GM12878 (cell line): ENCODE measurements around the gene RIPOR1. TPM values are rescaled to one million over a fixed set of nuclear protein-coding genes. Genes with fewer than 3 reads are reported as not detected.
A peak's percentile ranks its signal among the peaks of the same experiment; 100 is the strongest.

Experiments used
- BACH1 ChIP-seq: fragments of 450-650 bp; IDR thresholded peaks from 2 replicates; pipeline ENCODE4 v1.6.1; 2017; ENCODE audit warnings: mild to moderate bottlenecking, borderline replicate concordance
- CBX5 ChIP-seq: sonication (generic); IDR thresholded peaks from 2 replicates; pipeline ENCODE4 v1.6.1; 2016; ENCODE audit warnings: low read depth, moderate library complexity, mild to moderate bottlenecking, inconsistent platforms
- CHD2 ChIP-seq: IDR thresholded peaks from 2 replicates; pipeline ENCODE4 v1.6.1; 2011; ENCODE audit warnings: low read depth, low read length, improper control_type of control experiment, borderline replicate concordance
- EED ChIP-seq: sonication (generic); IDR thresholded peaks from 2 replicates; pipeline ENCODE4 v1.6.1; 2016; ENCODE audit warnings: antibody characterized with exemption, low read depth
- ETV6 ChIP-seq, 2 experiments: fragments of 450-650 bp in 1 of 2; IDR thresholded peaks in 1 of 2; conservative IDR thresholded peaks in 1 of 2; 2 replicates each; pipeline ENCODE4 v1.6.1; 2014; ENCODE audit warnings: antibody characterized with exemption in 1 of 2, borderline replicate concordance in 1 of 2, low read depth in 1 of 2, mild to moderate bottlenecking in 1 of 2, moderate library complexity in 1 of 2
- FOXK2 ChIP-seq: fragments of 450-650 bp; IDR thresholded peaks from 2 replicates; pipeline ENCODE4 v1.6.1; 2017; ENCODE audit warnings: mild to moderate bottlenecking, moderate library complexity
- GATAD2B ChIP-seq: fragments of 450-650 bp; conservative IDR thresholded peaks from 2 replicates; pipeline ENCODE4 v1.6.1; 2017; ENCODE audit warnings: low read depth, mild to moderate bottlenecking, moderate library complexity
- HDAC6 ChIP-seq: fragments of 200-600 bp; sonication (generic); IDR thresholded peaks from one replicate; pipeline ENCODE4 v1.8.0; 2017; ENCODE audit warnings: antibody characterized with exemption; ENCODE audit not compliant: unreplicated experiment
- HDGF ChIP-seq: fragments of 450-650 bp; IDR thresholded peaks from 2 replicates; pipeline ENCODE4 v1.6.1; 2016; ENCODE audit warnings: antibody characterized with exemption
- JUNB ChIP-seq: IDR thresholded peaks from 2 replicates; pipeline ENCODE4 v1.6.1; 2016; ENCODE audit warnings: antibody characterized with exemption, mild to moderate bottlenecking
- JUND ChIP-seq: IDR thresholded peaks from 2 replicates; pipeline ENCODE4 v1.6.1; 2012; ENCODE audit warnings: low read depth, mild to moderate bottlenecking, low read length, improper control_type of control experiment, moderate library complexity
- KAT2A ChIP-seq: conservative IDR thresholded peaks from 2 replicates; pipeline ENCODE4 v1.6.1; 2011; ENCODE audit warnings: low read depth, low read length; ENCODE audit not compliant: control insufficient read depth
- PML ChIP-seq: IDR thresholded peaks from 2 replicates; pipeline ENCODE4 v1.6.1; 2012; ENCODE audit warnings: low read length, inconsistent platforms
- POLR2A ChIP-seq: IDR thresholded peaks from 2 replicates; pipeline ENCODE4 v1.6.1; 2011; ENCODE audit warnings: low read depth, mild to moderate bottlenecking, low read length
- RB1 ChIP-seq: fragments of 450-650 bp; formaldehyde crosslinking; IDR thresholded peaks from 2 replicates; pipeline ENCODE4 v1.6.1; 2017; ENCODE audit warnings: mild to moderate bottlenecking, borderline replicate concordance
- SMC3 ChIP-seq: IDR thresholded peaks from 2 replicates; pipeline ENCODE4 v1.6.1; 2011; ENCODE audit warnings: low read length, improper control_type of control experiment, borderline replicate concordance
- SP1 ChIP-seq: IDR thresholded peaks from one replicate; pipeline ENCODE4 v1.6.1; 2011; ENCODE audit warnings: low read depth, low read length
- TARDBP ChIP-seq: IDR thresholded peaks from 2 replicates; pipeline ENCODE4 v1.6.1; 2016; ENCODE audit warnings: borderline replicate concordance
- TCF3 ChIP-seq: IDR thresholded peaks from 2 replicates; pipeline ENCODE4 v1.6.1; 2012; ENCODE audit warnings: low read depth, mild to moderate bottlenecking, low read length, borderline replicate concordance; ENCODE audit not compliant: insufficient read depth
- polyA plus RNA-seq, 11 experiments: library from polyadenylated mRNA; depleted of rRNA in 4 of 11; unstranded in 6 of 11; stranded (reverse) in 5 of 11; fragments of >200 nt; fragmentation: Nextera tagmentation in 4 of 11; fragmentation: Illumina TruSeq in 1 of 11; extraction: Ambion mirVana in 4 of 11; extraction: Trizol in 1 of 11; gene quantifications; 1 replicate in 1 of 11; 2 replicates in 10 of 11; pipeline versions ENCODE4 v1.2.1 to v1.2.3, GENCODE V29; 2011 to 2016; ENCODE audit warnings: inconsistent platforms in 2 of 11, missing spikeins in 2 of 11, low read depth in 1 of 11
- total RNA-seq, 4 experiments: library from RNA; depleted of rRNA in 3 of 4; stranded (reverse); fragments of >200 nt in 3 of 4; fragmentation: Illumina TruSeq in 1 of 4; extraction: Trizol in 1 of 4; gene quantifications; 2 replicates each; pipeline versions ENCODE4 v1.2.1 to v1.2.3, GENCODE V29; 2013 to 2021
- TF ChIP-seq, protein P1 (sequence below): IDR thresholded peaks from 2 replicates; pipeline ENCODE4 v1.6.1; 2012; ENCODE audit warnings: improper control_type of control experiment, low read depth, low read length; ENCODE audit not compliant: insufficient replicate concordance
- TF ChIP-seq, protein P2 (sequence below): fragments of 450-650 bp; IDR thresholded peaks from 2 replicates; pipeline ENCODE4 v1.6.1; 2017; ENCODE audit warnings: mild to moderate bottlenecking, moderate library complexity

Gene RIPOR1
- total and polyA plus RNA-seq, 10 of the 15 experiments (the other 5 are each of a cell fraction or from before 2014, with no cell fraction given) = 0.13 to 28.5 (median 7.0) TPM

DNA sequence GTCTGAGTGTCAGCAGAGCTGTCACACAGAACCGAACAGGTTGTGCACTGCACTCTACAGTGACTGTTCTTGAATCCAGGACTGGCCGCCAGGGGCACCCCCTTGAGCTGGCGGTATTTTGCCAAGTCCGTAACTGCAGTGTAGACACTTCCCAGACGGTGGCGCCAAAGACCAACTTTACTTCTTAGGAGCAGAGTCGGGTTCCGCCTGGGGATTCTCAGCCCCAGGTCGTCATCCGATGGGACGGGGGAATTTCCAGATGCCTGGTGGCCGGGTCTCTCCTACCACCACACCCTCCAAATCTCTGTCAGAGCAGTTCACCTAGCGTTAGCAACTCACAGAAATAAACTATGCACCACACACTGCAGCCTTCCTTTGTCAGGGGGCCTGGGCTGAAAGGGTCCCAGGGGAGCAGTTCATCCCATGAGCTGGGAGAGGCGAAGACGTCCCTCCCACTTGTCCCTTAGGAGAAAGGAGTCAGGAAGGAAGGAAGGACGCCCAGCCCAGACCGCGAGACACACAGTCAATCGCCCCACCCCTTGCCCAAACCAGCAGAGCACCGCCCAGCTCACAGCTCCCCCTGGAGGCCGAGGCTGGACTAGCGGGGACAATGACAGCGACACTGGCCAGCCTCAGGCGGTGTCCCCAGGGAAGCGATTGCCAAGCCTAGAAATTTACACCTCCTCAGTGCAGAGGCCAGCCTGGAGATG is 7.4 kb upstream of the RIPOR1 start (continued):
- TF ChIP-seq JUND (no peak), HDGF (peak; percentile 57; the same call in 1 of the 2 replicates), PML (no peak), TCF3 (no peak), GATAD2B (peak; percentile 76), POLR2A (peak; percentile 56), JUNB (no peak), CBX5 (no peak), TARDBP (no peak), SMC3 (peak; percentile 77), SP1 (peak; percentile 74), BACH1 (0 out of 2 replicates have a peak, but pooled peaks have one; percentile 31), EED (peak; percentile 90), RB1 (0 out of 2 replicates have a peak, but pooled peaks have one; percentile 92), HDAC6 (no peak), ETV6 (conservative IDR thresholded peaks at IDR 0.05 in 1 of 2, IDR thresholded peaks at IDR 0.05 in 1 of 2; ENCODE audit: borderline replicate concordance in 1 of 2, low read depth in 1 of 2) (no peak), FOXK2 (no peak), CHD2 (peak; percentile 43; the same call in 1 of the 2 replicates), KAT2A (no peak)
- TF ChIP-seq, protein P1, sequence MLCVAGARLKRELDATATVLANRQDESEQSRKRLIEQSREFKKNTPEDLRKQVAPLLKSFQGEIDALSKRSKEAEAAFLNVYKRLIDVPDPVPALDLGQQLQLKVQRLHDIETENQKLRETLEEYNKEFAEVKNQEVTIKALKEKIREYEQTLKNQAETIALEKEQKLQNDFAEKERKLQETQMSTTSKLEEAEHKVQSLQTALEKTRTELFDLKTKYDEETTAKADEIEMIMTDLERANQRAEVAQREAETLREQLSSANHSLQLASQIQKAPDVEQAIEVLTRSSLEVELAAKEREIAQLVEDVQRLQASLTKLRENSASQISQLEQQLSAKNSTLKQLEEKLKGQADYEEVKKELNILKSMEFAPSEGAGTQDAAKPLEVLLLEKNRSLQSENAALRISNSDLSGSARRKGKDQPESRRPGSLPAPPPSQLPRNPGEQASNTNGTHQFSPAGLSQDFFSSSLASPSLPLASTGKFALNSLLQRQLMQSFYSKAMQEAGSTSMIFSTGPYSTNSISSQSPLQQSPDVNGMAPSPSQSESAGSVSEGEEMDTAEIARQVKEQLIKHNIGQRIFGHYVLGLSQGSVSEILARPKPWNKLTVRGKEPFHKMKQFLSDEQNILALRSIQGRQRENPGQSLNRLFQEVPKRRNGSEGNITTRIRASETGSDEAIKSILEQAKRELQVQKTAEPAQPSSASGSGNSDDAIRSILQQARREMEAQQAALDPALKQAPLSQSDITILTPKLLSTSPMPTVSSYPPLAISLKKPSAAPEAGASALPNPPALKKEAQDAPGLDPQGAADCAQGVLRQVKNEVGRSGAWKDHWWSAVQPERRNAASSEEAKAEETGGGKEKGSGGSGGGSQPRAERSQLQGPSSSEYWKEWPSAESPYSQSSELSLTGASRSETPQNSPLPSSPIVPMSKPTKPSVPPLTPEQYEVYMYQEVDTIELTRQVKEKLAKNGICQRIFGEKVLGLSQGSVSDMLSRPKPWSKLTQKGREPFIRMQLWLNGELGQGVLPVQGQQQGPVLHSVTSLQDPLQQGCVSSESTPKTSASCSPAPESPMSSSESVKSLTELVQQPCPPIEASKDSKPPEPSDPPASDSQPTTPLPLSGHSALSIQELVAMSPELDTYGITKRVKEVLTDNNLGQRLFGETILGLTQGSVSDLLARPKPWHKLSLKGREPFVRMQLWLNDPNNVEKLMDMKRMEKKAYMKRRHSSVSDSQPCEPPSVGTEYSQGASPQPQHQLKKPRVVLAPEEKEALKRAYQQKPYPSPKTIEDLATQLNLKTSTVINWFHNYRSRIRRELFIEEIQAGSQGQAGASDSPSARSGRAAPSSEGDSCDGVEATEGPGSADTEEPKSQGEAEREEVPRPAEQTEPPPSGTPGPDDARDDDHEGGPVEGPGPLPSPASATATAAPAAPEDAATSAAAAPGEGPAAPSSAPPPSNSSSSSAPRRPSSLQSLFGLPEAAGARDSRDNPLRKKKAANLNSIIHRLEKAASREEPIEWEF = peak; percentile 37
- TF ChIP-seq, protein P2, sequence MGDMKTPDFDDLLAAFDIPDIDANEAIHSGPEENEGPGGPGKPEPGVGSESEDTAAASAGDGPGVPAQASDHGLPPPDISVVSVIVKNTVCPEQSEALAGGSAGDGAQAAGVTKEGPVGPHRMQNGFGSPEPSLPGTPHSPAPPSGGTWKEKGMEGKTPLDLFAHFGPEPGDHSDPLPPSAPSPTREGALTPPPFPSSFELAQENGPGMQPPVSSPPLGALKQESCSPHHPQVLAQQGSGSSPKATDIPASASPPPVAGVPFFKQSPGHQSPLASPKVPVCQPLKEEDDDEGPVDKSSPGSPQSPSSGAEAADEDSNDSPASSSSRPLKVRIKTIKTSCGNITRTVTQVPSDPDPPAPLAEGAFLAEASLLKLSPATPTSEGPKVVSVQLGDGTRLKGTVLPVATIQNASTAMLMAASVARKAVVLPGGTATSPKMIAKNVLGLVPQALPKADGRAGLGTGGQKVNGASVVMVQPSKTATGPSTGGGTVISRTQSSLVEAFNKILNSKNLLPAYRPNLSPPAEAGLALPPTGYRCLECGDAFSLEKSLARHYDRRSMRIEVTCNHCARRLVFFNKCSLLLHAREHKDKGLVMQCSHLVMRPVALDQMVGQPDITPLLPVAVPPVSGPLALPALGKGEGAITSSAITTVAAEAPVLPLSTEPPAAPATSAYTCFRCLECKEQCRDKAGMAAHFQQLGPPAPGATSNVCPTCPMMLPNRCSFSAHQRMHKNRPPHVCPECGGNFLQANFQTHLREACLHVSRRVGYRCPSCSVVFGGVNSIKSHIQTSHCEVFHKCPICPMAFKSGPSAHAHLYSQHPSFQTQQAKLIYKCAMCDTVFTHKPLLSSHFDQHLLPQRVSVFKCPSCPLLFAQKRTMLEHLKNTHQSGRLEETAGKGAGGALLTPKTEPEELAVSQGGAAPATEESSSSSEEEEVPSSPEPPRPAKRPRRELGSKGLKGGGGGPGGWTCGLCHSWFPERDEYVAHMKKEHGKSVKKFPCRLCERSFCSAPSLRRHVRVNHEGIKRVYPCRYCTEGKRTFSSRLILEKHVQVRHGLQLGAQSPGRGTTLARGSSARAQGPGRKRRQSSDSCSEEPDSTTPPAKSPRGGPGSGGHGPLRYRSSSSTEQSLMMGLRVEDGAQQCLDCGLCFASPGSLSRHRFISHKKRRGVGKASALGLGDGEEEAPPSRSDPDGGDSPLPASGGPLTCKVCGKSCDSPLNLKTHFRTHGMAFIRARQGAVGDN = no peak
